Astrocyte of the spinal cord (primary cell): ENCODE results near the gene FAM89B.
A peak's percentile ranks its signal among the peaks of the same experiment; 100 is the strongest.

Experiments
- DNase-seq: peaks from one replicate; pipeline ENCODE4 v3.0.0; 2011; ENCODE audit warnings: low read depth, low spot score
- H3K4me3 ChIP-seq: 2 replicates; pipeline ENCODE4 v1.5.1; 2011; ENCODE audit warnings: low read depth, mild to moderate bottlenecking, low read length, moderate library complexity
- in situ Hi-C: cut with HindIII; loops from 2 replicates; pipeline ENCODE4 v1.10.0; 2017; ENCODE audit warnings: low sequenced_read_pairs
- TF ChIP-seq, protein P1 (sequence below): IDR thresholded peaks from 2 replicates; pipeline ENCODE4 v1.5.1; 2012; ENCODE audit warnings: low read depth, mild to moderate bottlenecking, low read length, inconsistent platforms

FAM89B gene

GRCh38 chr11:65585396-65586246 is 13.3 kb downstream of the FAM89B start:
- no peak overlapping the region for H3K4me3 ChIP-seq
- in situ Hi-C loops, result no loop called here
- no peak for DNase-seq
- TF ChIP-seq, protein P1, sequence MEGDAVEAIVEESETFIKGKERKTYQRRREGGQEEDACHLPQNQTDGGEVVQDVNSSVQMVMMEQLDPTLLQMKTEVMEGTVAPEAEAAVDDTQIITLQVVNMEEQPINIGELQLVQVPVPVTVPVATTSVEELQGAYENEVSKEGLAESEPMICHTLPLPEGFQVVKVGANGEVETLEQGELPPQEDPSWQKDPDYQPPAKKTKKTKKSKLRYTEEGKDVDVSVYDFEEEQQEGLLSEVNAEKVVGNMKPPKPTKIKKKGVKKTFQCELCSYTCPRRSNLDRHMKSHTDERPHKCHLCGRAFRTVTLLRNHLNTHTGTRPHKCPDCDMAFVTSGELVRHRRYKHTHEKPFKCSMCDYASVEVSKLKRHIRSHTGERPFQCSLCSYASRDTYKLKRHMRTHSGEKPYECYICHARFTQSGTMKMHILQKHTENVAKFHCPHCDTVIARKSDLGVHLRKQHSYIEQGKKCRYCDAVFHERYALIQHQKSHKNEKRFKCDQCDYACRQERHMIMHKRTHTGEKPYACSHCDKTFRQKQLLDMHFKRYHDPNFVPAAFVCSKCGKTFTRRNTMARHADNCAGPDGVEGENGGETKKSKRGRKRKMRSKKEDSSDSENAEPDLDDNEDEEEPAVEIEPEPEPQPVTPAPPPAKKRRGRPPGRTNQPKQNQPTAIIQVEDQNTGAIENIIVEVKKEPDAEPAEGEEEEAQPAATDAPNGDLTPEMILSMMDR, result no peak

GRCh38 chr11:65586247-65586630 is 13.9 kb downstream of the FAM89B start:
- TF ChIP-seq, protein P1, result no peak
- no peak for DNase-seq
- in situ Hi-C loops, result no loop called here
- no peak overlapping the region for H3K4me3 ChIP-seq

DNA sequence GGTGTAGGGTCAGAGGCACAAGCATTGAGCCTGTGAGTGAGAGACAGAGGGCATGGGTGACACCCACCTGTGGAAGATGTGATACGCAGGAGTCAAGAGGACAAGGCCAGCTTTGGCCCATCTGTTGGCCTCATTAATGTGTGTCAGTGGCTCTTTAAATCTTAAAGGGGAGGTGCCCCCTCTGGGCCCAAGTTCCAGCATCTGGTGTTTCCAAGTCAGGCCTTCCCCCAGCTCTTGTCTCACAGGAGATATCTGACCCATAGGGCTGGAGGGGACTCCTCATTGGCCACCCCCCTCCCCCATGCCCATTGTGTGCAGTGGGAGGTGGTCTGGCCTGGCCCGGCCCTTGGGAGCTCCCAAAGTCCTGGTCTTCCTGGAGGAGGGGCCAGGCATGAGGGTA is 14.3 kb downstream of the FAM89B start:
- in situ Hi-C loops, result no loop called here
- TF ChIP-seq, protein P1, result no peak
- no peak overlapping the region for H3K4me3 ChIP-seq
- DNase-seq, result no peak

DNA sequence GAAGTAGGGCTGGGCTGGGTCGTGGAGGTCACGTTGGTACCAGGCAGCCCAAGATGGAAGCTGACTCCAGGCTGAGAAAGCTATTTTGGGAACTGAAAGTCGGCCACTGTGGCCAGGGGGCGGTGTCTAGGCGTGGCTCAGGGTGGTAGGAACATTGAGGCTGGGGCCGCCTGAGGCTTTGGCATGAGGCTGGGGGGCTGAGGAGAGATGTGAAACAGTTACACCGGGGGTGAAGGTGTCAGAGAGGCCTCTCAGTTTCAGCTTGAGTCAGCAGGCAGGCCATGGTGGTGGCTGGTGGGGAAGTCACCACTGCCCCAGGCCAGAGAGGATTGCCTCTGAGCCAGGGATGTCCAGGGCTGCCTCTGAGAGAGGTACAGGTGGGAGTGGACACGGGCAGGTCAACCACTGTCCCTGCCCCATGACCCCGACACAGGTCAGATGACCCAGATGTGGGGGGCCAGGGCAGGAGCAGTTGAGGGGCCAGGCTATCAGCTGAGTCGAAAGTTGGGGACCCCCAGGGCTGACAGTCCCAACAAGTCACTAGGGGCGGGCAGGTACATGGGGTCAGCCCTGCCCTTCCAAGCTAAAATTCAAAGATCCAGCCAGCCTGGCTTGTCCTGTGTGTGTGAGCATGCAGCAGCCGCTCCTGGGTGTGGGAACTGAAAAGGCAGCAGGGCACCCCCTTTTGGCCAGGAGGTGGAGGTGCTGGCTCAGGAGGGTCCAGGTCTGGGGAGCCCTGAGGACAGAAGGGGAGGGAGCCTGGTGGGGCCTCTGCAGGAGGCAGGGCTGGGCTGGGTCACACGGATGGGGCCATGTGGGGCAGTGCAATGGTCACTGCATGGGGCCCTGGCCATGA is 16.1 kb downstream of the FAM89B start:
- no peak overlapping the region for H3K4me3 ChIP-seq
- peak; percentile 51 for DNase-seq
- in situ Hi-C loops, result no loop called here
- TF ChIP-seq, protein P1, result peak; percentile 64

- no peak for DNase-seq
- TF ChIP-seq, protein P1, result no peak
- in situ Hi-C loops, result no loop called here
Measured at GRCh38 chr11:65589444-65590239, 17.3 kb downstream of the FAM89B start.

DNA sequence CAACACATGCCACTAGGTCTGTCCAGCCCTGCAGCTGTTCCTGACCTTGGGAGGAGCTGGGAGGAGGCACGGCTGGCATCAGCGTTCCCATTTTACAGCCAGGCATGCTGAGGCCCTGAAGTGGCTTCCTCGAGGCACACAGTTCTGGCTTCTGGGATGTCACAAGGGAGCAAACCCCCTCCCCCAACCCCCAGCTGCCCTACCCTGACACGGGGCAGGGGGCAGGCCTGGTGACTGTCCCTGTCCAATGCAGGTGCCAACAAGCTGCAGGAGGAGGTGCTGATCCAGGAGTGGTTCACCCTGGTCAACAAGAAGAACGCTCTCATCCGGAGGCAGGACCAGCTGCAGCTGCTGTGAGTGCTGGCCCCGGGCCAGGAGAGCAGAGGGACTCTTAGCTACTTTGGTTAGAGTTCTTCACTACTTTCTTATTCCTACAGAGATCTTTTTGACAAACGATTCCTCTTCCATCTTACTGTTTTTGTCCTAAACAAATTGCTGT is 18.0 kb downstream of the FAM89B start:
- H3K4me3 ChIP-seq, result no peak overlapping the region
- no peak for DNase-seq
- in situ Hi-C loops, result no loop called here
- TF ChIP-seq, protein P1, result no peak

More at GRCh38 chr11:65589444-65590239, 17.3 kb downstream of the FAM89B start:
- H3K4me3 ChIP-seq, result no peak overlapping the region
